ENCODE results near the gene LY9.
A peak's percentile ranks its signal among the peaks of the same experiment; 100 is the strongest.
"Not testable (repeated sequence)": the region's sequence is repeated elsewhere in the genome, so short reads cannot be mapped to it uniquely, and the experiment has no call there.

The LY9 gene

DNA sequence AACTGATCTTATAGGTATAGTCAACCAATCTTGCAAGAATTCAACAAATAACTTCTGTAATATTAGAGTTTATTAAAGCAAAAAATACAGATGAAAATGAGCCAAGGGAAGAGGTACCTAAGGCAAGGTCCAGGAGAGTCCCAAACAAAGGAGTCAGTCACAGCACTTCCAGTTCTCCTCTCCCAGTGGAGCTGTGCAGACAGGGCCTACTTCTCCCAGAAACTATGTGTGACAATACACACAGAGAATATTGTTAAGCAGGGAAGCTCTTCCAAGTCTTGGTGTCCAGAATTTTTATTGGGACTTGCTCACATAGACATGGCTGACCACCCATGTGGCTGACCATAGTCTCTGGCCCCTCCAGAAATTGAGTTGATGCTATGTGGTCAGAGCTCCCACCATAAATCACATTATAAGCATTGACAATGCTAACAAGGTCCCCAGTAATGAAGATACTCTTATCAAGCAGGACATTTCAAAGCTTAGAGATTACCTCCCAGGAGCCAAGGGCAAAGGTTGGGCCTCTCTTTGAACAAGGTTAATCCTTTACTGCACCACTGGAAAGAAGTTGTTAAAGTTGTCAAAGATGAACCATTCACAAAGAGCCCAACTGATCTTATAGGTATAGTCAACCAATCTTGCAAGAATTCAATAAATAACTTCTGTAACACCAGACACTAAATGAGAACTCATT, 70.2 kb downstream of the LY9 start:
- DNase-seq = no peak
- ATAC-seq = no peak

DNA sequence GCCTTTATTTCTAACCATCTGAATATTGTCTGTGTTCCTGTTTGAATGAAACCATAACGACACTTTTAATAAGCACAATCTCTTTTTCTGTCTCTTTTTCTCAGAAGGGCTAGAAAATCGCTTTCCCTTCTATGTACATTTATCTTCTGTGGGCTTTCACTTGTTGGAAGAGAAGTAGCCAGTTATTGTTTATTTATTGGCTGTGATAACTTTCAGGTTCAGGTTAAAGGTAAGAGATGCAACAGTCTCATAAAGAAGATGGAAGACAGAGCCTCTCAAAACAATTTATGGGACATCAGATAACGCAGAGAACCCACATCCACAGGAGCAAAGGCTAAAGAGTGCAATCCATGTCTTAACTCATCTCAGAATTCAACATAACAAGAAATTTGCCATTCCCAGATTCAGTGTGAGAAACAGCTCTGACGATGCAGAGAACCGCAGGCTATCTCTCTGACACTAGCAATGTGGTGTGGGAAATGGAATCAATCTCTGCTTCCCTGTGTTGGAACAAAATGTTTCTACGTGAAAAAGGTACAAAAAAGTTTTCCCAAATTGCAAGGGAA, 70.8 kb downstream of the LY9 start:
- no peak for DNase-seq

DNA sequence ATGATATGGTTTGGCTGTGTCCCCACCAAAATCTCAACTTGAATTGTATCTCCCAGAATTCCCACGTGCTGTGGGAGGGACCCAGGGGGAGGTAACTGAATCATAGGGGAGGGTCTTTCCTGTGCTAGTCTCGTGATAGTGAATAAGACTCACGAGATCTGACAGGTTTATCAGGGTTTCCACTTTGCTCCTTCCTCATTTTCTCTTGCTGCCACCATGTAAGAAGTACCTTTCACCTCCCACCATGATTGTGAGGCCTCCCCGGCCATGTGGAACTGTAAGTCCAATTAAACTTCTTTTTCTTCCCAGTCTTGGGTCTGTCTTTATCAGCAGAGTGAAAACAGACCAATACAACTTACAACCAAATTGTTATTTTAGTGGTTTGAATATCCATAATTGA, 71.7 kb downstream of the LY9 start:
- not testable (repeated sequence) for ATAC-seq, DNase-seq

More for the DNA sequence above, 70.8 kb downstream of the LY9 start:
- no peak for ATAC-seq

DNA sequence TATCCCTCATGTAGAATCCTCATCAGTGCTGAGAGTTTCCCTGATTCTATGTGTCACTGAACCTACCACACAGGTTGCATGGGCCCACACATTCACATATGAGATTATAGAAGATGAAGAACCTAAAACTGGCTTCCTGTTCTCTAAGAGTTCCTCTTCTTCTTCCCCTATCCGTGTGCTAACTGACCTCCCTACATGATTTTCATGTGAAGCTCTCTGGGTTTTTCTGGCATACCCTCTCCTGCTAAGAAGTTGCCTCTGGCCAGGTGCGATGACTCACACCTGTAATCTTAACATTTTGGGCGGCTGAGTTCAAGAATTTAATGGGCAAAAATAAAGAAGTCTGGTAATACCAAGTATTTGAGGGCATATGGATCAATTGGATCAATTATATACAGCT, 72.2 kb downstream of the LY9 start:
- no peak for DNase-seq
- no peak for ATAC-seq

DNA sequence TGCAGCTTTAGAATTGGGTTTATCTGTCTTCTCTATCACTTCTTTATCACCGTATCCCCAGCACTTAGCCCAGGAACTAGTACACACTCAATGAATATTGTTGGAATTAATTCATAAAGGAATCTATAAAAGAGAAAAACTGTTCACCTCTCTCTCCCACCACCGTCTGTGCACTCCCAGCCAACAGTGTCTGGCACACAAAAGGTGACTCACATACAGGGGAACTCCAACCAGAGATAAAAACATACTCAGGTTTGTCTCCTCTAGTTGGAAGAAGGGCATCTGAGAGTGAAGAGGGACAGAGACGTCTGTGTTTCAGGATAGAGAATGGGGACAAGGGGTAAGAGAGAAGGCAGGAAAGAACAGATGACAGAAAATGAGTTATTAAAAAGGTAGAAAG, 79.0 kb downstream of the LY9 start:
- ATAC-seq = peak; percentile 90

DNA sequence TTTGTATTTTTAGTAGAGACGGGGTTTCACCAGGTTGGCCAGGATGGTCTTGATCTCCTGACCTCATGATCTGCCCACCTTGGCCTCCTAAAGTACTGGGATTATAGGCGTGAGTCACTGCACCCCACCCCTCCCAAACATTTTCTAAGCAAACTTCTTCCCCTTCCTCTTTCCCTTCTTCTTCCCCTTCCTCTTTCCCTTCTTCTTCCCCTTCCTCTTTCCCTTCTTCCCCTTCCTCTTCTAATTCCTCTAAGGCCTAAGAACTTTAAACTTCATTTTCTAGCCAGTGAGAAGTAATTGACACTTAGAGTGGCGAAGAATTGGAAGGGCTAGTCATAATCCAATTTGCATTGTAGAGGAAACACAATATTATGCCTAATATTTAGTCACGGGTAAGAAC, 79.6 kb downstream of the LY9 start:
- DNase-seq, ATAC-seq: not testable (repeated sequence)

More for the DNA sequence above, 79.0 kb downstream of the LY9 start:
- DNase-seq = no peak

DNA sequence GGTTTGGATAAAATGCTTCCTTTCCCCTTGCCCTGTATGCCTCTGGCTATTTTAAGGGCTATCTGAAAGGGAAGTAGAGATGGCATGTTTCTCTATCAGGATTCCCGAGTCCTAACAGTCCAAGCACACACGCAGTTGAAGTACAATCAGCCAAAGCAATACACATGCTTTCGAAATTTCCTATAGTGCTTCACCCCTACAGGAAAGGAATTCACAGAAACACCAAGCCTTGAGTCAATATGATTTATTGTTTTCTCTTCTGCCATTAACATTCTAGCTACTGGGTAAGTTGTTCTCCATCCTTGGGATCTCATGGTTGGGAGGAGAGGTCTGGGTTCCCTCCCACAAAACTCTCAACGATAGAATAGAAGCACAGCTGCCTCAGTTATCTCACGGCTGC, 80.3 kb downstream of the LY9 start:
- DNase-seq = no peak
- ATAC-seq = no peak

DNA sequence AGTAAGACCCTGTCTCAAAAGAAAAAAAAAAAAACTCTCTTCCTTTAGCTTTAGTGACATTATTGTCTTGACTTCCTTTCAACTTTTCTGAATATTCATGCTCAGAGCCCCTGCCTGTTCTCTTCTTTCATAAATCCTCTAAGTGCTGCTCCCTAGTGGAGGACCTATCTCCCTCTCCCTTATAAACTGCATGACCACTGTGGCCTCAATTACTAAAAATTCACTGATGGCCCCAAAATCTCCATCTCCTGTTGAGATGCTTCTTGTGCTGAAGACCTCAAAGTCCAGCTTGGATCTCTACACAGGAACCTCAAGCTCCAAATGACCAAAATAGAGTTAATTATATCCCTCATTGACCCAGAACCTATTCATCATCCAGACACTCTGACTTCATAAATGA, 81.2 kb downstream of the LY9 start:
- DNase-seq = no peak
- ATAC-seq = no peak

Measured in stimulated activated naive CD8-positive, alpha-beta T cell treated with anti-CD3 and anti-CD28 coated beads, Interleukin-15, Interleukin-2, amounts not matched to agents 100 U/mL and 50 U/mL, for 24 hours (primary cell).